AG04449 (cell line): ENCODE measurements around the gene TMEM8B.

ENCODE experiments used
- CTCF ChIA-PET: fragments of 350-600 bp; formaldehyde crosslinking; extraction: SDS; loops from one replicate; lab custom pipeline; 2021; ENCODE audit warnings: antibody characterized with exemption; lab: Yijun Ruan, JAX
- POLR2A ChIA-PET: fragments of 400-600, 350-600 bp; formaldehyde crosslinking; extraction: SDS; loops from one replicate; lab custom pipeline; 2020; ENCODE audit warnings: antibody characterized with exemption, inconsistent platforms; lab: Yijun Ruan, JAX
- DNase-seq: peaks from one replicate; pipeline ENCODE4 v3.0.0-alpha.2; 2010; ENCODE audit warnings: low read depth, low spot score
- H3K4me3 ChIP-seq: 2 replicates; pipeline ENCODE4 v1.5.1; 2011; ENCODE audit warnings: low read depth, mild to moderate bottlenecking, control low read depth, low read length
- TF ChIP-seq, protein P1 (sequence below): IDR thresholded peaks from one replicate; pipeline ENCODE4 v1.5.1; 2011; ENCODE audit warnings: mild to moderate bottlenecking, moderate library complexity, low read length, control low read depth, inconsistent platforms; ENCODE audit not compliant: insufficient read depth; ENCODE audit errors: missing control alignments

The TMEM8B gene

DNA sequence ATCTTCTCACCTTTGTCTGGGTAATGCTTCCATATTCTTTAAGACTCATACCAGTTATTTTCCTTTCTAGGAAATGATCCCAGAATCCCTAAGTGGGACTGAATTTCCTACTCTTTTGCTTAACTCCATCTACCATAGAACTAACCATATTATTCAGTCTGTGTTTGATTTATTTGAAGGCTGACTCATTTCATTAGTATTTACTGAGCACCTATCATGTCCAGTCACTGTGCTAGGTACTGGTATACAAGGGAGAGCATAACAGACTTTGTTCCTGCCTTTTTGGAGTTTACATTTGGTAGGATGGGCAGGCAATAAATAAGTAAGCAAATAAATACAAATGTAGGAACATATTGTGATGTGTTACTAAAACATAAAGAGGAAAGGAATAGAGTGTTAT lies 33.3 kb upstream of the TMEM8B start:
- POLR2A ChIA-PET: no interaction called here
- CTCF ChIA-PET: interaction anchor here (1.7 to 2.3 kb wide), 3 partner anchors 11 to 87 kb away, joined by 3 to 6 read pairs (median 4); no protein-coding TSS in a partner anchor
- DNase-seq: no peak
- TF ChIP-seq, protein P1, sequence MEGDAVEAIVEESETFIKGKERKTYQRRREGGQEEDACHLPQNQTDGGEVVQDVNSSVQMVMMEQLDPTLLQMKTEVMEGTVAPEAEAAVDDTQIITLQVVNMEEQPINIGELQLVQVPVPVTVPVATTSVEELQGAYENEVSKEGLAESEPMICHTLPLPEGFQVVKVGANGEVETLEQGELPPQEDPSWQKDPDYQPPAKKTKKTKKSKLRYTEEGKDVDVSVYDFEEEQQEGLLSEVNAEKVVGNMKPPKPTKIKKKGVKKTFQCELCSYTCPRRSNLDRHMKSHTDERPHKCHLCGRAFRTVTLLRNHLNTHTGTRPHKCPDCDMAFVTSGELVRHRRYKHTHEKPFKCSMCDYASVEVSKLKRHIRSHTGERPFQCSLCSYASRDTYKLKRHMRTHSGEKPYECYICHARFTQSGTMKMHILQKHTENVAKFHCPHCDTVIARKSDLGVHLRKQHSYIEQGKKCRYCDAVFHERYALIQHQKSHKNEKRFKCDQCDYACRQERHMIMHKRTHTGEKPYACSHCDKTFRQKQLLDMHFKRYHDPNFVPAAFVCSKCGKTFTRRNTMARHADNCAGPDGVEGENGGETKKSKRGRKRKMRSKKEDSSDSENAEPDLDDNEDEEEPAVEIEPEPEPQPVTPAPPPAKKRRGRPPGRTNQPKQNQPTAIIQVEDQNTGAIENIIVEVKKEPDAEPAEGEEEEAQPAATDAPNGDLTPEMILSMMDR: no peak
- H3K4me3 ChIP-seq: no peak overlapping the region

DNA sequence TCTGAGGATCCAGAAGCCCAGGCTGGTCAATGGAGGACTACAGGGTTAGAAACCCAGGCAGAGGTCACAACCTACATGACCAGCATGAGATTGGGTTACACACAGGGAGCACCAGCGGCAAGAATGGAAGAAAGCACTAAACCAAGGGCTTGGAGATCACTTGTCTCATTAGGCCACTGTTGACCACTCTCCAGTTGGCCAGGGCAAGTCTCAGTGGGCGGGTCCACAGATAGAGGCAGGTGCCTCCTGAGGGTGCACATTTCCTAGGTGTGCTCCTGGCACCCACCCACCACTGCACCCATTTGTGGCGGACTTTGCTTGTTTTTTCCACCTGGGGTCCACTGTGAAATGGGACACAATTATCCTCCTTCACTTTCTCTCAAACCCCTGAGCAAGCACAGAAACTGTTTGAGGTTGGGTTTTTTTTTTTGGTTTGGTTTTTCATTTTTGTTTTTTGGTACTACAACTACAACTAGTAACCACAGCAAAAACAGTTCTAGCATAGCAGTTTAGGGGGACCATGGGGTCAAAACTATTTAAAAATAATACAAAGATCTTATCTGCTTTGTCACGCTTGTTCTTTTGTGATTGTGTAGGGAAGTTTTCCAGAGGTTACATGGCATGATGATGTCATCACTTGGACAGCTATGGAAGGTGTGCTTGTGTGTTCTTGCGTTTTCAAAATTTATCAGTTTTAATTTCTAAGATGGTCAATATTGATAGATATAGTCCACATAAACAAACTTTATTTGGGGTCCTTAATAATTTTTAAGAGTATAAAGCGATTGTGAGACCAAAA lies 31.5 kb upstream of the TMEM8B start:
- TF ChIP-seq, protein P1: no peak
- ChIA-PET POLR2A (interaction anchor here (0.5 kb wide), 1 partner anchor 1338 kb away, joined by 3 read pairs; no protein-coding TSS in a partner anchor), CTCF (interaction anchor here (0.9 to 1.9 kb wide), 4 partner anchors 29 to 148 kb away, joined by 3 to 6 read pairs (median 4); no protein-coding TSS in a partner anchor)
- H3K4me3 ChIP-seq: no peak overlapping the region
- no peak for DNase-seq

DNA sequence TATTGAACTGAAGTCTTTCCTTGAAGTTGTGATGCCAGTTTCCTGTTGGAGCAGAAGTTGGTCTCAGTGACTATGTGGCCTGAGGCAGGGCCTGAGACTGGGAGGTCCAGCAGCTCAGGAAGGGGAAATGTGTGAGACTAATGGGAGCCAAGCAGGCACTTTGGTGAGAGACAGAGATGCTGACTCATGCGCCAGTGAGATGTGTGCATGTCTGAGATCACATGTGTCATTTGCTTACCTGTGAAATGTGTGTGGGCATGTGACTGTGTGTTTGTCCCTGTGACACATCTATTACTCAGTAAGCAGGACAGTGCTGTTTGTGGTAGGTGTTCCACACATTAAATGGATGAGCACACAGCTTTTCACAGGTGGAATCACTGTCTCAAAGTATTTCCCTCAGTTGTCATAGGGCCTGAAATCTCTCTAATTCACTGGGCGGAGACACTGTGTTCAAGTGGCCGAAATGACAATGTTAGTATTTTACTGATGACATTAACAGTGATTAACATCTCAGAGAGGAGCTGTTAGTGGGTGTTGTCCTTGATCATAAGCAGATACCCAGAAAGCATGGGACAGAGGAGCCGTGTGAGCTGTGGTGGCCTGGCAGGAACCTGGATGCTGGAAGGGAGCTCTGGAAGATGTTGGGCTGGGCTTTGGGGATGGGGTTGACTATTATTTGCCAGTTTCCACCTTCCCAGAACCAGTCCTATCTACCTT lies 30.2 kb upstream of the TMEM8B start:
- TF ChIP-seq, protein P1: no peak
- ChIA-PET POLR2A (interaction anchor here (0.8 kb wide), 1 partner anchor 16 kb away, joined by 5 read pairs; the partner anchor contains the start of gene HINT2), CTCF (interaction anchor here (0.9 to 17.0 kb wide), 5 partner anchors 9 to 147 kb away, joined by 3 to 201 read pairs (median 6); partner anchors contain the start of genes NPR2 and SPAG8)
- DNase-seq: no peak
- H3K4me3 ChIP-seq: no peak overlapping the region

DNA sequence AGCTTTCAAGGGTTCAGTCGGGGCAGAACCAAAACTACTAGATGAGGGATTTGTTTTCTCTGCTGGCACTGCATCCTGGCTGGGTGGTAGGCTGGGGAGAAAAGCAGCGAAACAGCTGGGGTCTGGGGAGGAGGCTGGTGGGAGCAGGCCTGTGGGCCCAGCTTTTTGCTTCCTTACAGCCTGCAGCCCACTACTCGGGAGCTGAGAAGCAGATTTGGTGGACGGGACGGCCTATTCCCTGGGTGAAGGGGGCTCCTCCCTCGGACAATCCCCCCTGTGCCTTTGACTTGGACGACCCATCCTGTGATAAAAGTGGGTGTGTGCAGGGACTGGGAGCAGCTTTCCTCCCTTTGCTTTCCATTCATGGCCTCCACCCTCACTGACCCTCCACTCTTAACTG lies 28.5 kb upstream of the TMEM8B start:
- ChIA-PET CTCF (interaction anchor here (1.3 to 17.0 kb wide), 5 partner anchors 11 to 81 kb away, joined by 3 to 201 read pairs (median 11); partner anchors contain the start of genes NPR2 and SPAG8), POLR2A (no interaction called here)
- no peak for DNase-seq
- H3K4me3 ChIP-seq: no peak overlapping the region
- TF ChIP-seq, protein P1: no peak

DNA sequence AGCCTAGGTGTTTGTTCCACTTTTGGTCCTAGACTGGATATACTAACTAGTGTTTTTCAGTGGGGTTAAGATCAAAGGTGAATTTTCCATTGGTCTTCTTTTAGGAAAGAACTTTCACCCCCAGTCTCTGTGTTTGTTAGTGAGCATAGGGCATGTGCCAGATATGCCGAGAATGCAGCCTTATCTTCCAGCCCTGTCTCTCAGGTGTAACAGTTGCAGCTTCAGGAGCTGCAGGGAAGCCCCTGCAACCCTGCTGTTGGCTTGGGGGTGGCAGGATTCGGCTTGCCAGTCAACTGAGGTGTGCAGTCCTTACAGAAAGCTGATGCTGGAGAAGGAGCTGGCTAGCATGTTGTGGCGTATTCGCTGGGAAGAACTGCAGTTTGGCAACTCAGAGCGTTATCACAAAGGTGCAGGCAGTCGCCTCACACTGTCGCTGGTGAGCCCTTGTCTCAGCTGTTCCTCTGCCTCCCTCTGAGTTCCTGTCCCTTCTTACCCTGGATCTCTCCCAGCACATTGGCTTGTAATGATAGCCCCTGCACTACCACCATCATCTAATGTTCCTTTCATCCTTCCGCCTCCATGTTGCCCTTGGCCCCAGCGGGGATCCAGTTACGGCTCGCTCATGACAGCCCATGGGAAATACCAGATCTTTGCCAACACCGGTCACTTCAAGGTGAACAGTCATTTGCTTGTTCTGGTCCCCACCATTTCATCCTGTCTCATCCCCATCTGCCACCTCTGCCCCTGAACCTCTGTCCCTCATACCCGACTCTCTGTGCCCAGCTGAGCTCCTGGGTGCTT lies 27.5 kb upstream of the TMEM8B start:
- ChIA-PET CTCF (interaction anchor here (0.7 to 17.0 kb wide), 4 partner anchors 12 to 73 kb away, joined by 3 to 201 read pairs (median 7); partner anchors contain the start of genes HINT2 and NPR2), POLR2A (no interaction called here)
- DNase-seq: no peak
- H3K4me3 ChIP-seq: no peak overlapping the region
- TF ChIP-seq, protein P1: no peak
